Activated T-cell treated with anti-CD3 and anti-CD28 coated beads, Interleukin-2, amount 50 U/mL, for 24 hours (primary cell): ENCODE measurements around the gene SCUBE2.

Experiments
- DNase-seq: peaks from one replicate; pipeline ENCODE4 v3.0.0-alpha.2; 2020
- H3K27ac Mint-ChIP-seq: 2 replicates; pipeline ENCODE4 v1.8.0; 2020; ENCODE audit warnings: mild to moderate bottlenecking, mixed read lengths
- H3K27me3 Mint-ChIP-seq: 2 replicates; pipeline ENCODE4 v1.8.0; 2020; ENCODE audit warnings: mixed read lengths
- H3K36me3 Mint-ChIP-seq: 2 replicates; pipeline ENCODE4 v1.8.0; 2020; ENCODE audit warnings: low read depth, mixed read lengths
- H3K4me1 Mint-ChIP-seq: 2 replicates; pipeline ENCODE4 v1.8.0; 2020; ENCODE audit warnings: low read depth, mixed read lengths
- H3K4me3 Mint-ChIP-seq: 2 replicates; pipeline ENCODE4 v1.8.0; 2020; ENCODE audit warnings: mild to moderate bottlenecking, moderate library complexity, mixed read lengths
- H3K9me3 Mint-ChIP-seq: 2 replicates; pipeline ENCODE4 v1.8.0; 2020; ENCODE audit warnings: mixed read lengths

Gene SCUBE2

GRCh38 chr11:9092853-9093778 lies 1.7 kb upstream of the SCUBE2 start:
- Mint-ChIP-seq H3K27ac (no peak overlapping the region), H3K27me3 (peaks cover 70% of the 10 kb centered on the region), H3K4me1 (peaks cover 4% of the 10 kb centered on the region), H3K36me3 (no peaks in the 10 kb centered on the region), H3K4me3 (no peak overlapping the region), H3K9me3 (no peaks in the 10 kb centered on the region)
- no peak for DNase-seq

DNA sequence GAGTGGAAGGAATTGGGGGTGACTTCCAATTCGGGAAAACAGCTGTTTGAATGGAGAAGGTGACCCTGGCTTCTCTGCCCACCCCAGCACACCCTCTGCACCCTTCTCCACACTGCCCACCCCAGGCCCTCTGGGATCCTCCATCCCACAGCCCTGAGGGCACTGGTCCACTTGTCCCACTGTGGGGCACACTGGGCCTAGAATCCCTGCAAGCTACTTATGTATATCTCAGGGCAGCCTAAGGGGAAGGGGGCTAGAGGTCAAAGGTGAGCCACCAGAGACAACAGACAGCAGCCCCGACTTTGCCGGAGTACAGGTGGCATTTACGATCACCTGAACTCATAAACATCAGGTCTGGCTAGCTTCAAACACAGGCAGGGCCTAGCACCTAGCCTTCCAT lies 673 bp upstream of the SCUBE2 start:
- no peak overlapping the region for H3K4me3 Mint-ChIP-seq
- H3K27me3 Mint-ChIP-seq = peaks cover 80% of the 10 kb centered on the region
- H3K9me3 Mint-ChIP-seq = no peaks in the 10 kb centered on the region
- H3K4me1 Mint-ChIP-seq = peaks cover 4% of the 10 kb centered on the region
- no peak overlapping the region for H3K27ac Mint-ChIP-seq
- DNase-seq = no peak
- no peaks in the 10 kb centered on the region for H3K36me3 Mint-ChIP-seq

DNA sequence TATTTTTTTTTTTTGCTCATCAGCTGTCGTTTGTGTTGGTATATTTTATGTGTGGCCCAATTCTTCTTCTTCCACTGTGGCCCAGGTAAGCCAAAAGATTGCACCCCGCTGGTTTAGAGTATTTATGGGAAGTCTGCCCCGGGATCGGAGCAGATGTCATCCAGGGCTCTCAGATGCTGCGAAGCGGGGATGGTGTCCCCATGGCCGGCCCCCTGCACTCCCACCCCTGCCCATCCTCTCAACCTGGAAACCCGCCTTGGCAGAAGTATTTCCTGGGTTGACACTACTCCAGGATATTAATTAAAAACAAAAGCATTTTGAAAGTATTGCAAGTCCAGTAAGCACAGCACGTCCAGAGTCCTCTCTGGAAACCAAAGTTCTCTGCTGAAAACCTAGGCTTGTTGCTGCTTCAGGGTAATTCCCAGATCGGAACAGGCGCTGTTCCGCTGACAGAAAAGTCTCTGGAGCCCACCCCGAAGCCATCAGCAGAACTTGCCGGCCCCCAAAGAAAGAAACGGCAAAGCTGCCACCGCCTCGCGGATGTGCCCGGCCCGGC lies 833 bp downstream of the SCUBE2 start:
- DNase-seq = no peak
- Mint-ChIP-seq H3K27me3 (peaks cover 81% of the 10 kb centered on the region), H3K4me1 (peaks cover 4% of the 10 kb centered on the region), H3K27ac (no peak overlapping the region), H3K4me3 (peak overlapping the region; percentile 51), H3K36me3 (no peaks in the 10 kb centered on the region), H3K9me3 (no peaks in the 10 kb centered on the region)

DNA sequence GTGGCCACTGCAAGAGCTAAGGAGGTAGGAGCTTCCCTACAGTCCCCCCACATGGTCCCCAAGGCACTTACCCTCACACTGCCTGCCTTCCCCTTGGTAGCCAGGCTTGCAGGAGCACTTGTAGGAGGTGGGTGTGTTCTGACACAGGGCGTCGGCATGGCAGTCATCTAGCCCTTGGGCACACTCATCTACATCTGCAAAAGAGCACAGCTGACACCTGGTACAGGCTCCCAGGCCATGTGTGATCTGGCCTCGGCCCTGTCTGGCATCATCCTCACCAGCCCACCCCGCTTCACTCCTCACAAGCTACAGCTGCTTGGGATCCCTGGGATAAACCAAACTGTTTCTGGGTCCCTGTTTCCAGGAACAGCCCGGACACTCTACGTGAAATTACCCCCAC lies 1.8 kb downstream of the SCUBE2 start:
- Mint-ChIP-seq H3K27me3 (peaks cover 77% of the 10 kb centered on the region), H3K4me1 (peaks cover 4% of the 10 kb centered on the region), H3K36me3 (no peaks in the 10 kb centered on the region), H3K9me3 (no peaks in the 10 kb centered on the region), H3K27ac (no peak overlapping the region), H3K4me3 (no peak overlapping the region)
- no peak for DNase-seq

GRCh38 chr11:9089061-9089460 lies 2.3 kb downstream of the SCUBE2 start:
- no peak for DNase-seq
- H3K27ac Mint-ChIP-seq = no peak overlapping the region
- H3K36me3 Mint-ChIP-seq = no peaks in the 10 kb centered on the region
- H3K27me3 Mint-ChIP-seq = peaks cover 72% of the 10 kb centered on the region
- H3K9me3 Mint-ChIP-seq = no peaks in the 10 kb centered on the region
- peaks cover 4% of the 10 kb centered on the region for H3K4me1 Mint-ChIP-seq
- no peak overlapping the region for H3K4me3 Mint-ChIP-seq

DNA sequence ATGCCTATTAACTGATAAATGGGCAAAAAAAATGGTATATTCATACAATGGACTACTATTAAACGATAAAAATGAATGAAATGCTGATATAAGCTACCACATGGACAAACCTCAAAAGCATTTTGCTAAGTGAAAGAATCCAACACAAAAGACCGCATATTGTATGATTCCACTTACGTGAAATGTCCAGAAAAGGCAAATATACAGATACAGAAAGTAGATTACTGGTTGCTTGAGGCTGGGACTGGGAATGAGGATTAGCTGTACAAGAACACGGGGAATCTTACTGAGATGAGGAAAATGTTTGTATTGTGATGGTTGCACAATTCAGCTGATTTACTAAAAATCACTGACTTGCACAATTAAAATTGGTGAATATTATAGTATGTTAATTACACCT lies 8.8 kb downstream of the SCUBE2 start:
- peaks cover 32% of the 10 kb centered on the region for H3K27me3 Mint-ChIP-seq
- peaks cover 5% of the 10 kb centered on the region for H3K4me1 Mint-ChIP-seq
- no peak overlapping the region for H3K4me3 Mint-ChIP-seq
- no peaks in the 10 kb centered on the region for H3K36me3 Mint-ChIP-seq
- no peak for DNase-seq
- no peak overlapping the region for H3K27ac Mint-ChIP-seq
- no peaks in the 10 kb centered on the region for H3K9me3 Mint-ChIP-seq

DNA sequence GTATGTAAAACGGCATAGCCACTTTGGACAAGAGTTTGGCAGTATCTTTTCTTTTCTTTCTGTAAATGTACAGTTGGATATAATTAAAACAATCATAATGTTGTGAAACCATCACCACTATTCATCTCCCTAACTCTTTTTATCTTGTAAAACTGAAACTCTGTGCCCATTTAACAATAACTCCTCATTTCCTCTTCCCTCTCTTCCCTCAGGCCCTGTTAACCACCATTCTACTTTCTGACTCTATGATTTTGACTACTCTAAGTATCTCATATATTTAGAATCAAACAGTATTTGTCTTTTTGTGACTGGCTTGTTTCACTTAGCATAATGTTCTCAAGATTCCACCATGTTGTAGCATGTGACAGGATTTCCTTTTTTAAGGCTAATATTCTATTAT lies 10.2 kb downstream of the SCUBE2 start:
- Mint-ChIP-seq H3K27ac (no peak overlapping the region), H3K36me3 (no peaks in the 10 kb centered on the region), H3K4me3 (no peak overlapping the region), H3K27me3 (peaks cover 27% of the 10 kb centered on the region), H3K4me1 (peaks cover 5% of the 10 kb centered on the region), H3K9me3 (no peaks in the 10 kb centered on the region)
- no peak for DNase-seq

GRCh38 chr11:9078113-9079086 lies 13.0 kb downstream of the SCUBE2 start:
- peaks cover 5% of the 10 kb centered on the region for H3K4me1 Mint-ChIP-seq
- no peak overlapping the region for H3K27ac Mint-ChIP-seq
- no peak for DNase-seq
- H3K4me3 Mint-ChIP-seq = no peak overlapping the region
- no peaks in the 10 kb centered on the region for H3K36me3 Mint-ChIP-seq
- peaks cover 36% of the 10 kb centered on the region for H3K27me3 Mint-ChIP-seq
- no peaks in the 10 kb centered on the region for H3K9me3 Mint-ChIP-seq

GRCh38 chr11:9077164-9077563 lies 14.2 kb downstream of the SCUBE2 start:
- H3K4me1 Mint-ChIP-seq = peaks cover 5% of the 10 kb centered on the region

GRCh38 chr11:9076661-9077060 lies 14.7 kb downstream of the SCUBE2 start:
- Mint-ChIP-seq H3K36me3 (no peaks in the 10 kb centered on the region), H3K27me3 (peaks cover 43% of the 10 kb centered on the region), H3K4me1 (peaks cover 5% of the 10 kb centered on the region), H3K4me3 (no peak overlapping the region), H3K9me3 (no peaks in the 10 kb centered on the region), H3K27ac (no peak overlapping the region)
- no peak for DNase-seq

More at GRCh38 chr11:9077164-9077563, 14.2 kb downstream of the SCUBE2 start:
- DNase-seq = no peak
- H3K27ac Mint-ChIP-seq = no peak overlapping the region
- no peaks in the 10 kb centered on the region for H3K9me3 Mint-ChIP-seq
- H3K4me3 Mint-ChIP-seq = no peak overlapping the region
- H3K36me3 Mint-ChIP-seq = no peaks in the 10 kb centered on the region
- H3K27me3 Mint-ChIP-seq = peaks cover 46% of the 10 kb centered on the region

DNA sequence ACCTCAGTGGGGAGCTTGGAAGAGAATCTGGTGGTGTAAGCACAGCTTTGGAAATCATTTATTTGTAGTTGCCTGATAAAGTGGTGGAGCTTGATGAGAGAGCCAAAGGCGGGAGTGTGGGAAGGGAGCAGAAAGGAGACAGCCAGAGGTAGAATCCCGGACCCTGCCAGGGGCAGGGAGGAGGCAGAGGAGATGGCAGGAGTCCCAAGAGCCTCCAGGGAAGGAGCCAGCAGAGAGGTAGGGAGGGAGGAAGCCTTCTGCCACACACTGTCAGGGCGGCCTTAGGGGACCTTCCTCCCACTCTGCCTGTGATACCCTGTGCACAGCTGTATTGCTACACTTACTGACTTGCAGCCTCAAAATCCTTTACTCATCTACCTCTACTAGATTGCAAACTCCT lies 15.4 kb downstream of the SCUBE2 start:
- Mint-ChIP-seq H3K4me3 (no peak overlapping the region), H3K27me3 (peaks cover 45% of the 10 kb centered on the region), H3K4me1 (peaks cover 1% of the 10 kb centered on the region), H3K9me3 (no peaks in the 10 kb centered on the region), H3K27ac (no peak overlapping the region), H3K36me3 (no peaks in the 10 kb centered on the region)
- DNase-seq = no peak

GRCh38 chr11:9075556-9075955 lies 15.8 kb downstream of the SCUBE2 start:
- Mint-ChIP-seq H3K4me1 (no peaks in the 10 kb centered on the region), H3K27me3 (peaks cover 45% of the 10 kb centered on the region), H3K9me3 (no peaks in the 10 kb centered on the region), H3K27ac (no peak overlapping the region), H3K36me3 (no peaks in the 10 kb centered on the region), H3K4me3 (no peak overlapping the region)
- no peak for DNase-seq

DNA sequence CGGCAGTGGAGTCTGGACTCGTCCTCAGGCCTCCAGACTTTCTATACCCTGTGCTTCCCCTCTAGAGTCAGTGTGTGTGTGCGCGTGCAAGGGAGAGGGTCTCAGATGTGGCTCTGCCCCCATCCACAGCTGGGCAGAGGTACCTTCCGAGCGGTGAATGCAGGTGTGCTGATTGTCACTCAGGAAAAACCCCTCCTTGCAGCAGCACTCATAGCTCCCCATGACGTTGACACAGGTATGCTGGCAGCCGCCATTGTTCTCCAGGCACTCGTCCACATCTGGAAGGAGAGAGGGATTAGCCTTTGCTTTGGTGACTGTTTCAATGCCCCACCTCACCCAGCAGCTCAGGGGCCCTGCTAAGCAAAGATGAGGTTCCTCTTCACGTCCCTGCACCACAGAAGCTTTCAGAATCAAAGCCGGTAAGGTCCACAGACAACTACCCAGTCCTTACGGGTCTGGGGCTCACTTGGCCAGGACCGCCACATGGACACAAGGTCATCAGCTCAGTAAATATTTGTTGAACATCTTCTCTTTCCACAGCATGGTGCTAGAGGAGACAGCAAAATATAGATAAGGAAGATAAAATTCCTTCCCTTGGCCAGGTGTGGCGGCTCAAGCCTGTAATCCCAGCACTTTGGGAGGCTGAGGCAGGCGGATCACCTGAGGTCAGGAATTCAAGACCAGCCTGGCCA lies 16.9 kb downstream of the SCUBE2 start:
- DNase-seq = no peak
- Mint-ChIP-seq H3K4me1 (no peaks in the 10 kb centered on the region), H3K9me3 (no peaks in the 10 kb centered on the region), H3K27me3 (peaks cover 50% of the 10 kb centered on the region), H3K27ac (no peak overlapping the region), H3K36me3 (no peaks in the 10 kb centered on the region), H3K4me3 (no peak overlapping the region)
